Lung microvascular endothelial cell (primary cell): Measurements from ENCODE around the gene TRIM26. TPM values are rescaled to one million over a fixed set of nuclear protein-coding genes. Genes with fewer than 3 reads are reported as not detected.
A peak's percentile ranks its signal among the peaks of the same experiment; 100 is the strongest.
"Not testable (repeated sequence)": the region's sequence is repeated elsewhere in the genome, so short reads cannot be mapped to it uniquely, and the experiment has no call there.

Experiments
- DNase-seq, 2 donors: peaks; one replicate each; pipeline versions ENCODE4 v3.0.0 to v3.0.0-alpha.2; 2010; ENCODE audit warnings: low read depth in 2 of 2
- total RNA-seq: library from RNA; depleted of rRNA; stranded (reverse); fragments of >200 nt; gene quantifications from 2 replicates; pipeline ENCODE4 v1.2.1, GENCODE V29; 2014

The TRIM26 gene, protein sequence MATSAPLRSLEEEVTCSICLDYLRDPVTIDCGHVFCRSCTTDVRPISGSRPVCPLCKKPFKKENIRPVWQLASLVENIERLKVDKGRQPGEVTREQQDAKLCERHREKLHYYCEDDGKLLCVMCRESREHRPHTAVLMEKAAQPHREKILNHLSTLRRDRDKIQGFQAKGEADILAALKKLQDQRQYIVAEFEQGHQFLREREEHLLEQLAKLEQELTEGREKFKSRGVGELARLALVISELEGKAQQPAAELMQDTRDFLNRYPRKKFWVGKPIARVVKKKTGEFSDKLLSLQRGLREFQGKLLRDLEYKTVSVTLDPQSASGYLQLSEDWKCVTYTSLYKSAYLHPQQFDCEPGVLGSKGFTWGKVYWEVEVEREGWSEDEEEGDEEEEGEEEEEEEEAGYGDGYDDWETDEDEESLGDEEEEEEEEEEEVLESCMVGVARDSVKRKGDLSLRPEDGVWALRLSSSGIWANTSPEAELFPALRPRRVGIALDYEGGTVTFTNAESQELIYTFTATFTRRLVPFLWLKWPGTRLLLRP
- 19.4 and 24.2 TPM in 2 replicates for total RNA-seq

DNA sequence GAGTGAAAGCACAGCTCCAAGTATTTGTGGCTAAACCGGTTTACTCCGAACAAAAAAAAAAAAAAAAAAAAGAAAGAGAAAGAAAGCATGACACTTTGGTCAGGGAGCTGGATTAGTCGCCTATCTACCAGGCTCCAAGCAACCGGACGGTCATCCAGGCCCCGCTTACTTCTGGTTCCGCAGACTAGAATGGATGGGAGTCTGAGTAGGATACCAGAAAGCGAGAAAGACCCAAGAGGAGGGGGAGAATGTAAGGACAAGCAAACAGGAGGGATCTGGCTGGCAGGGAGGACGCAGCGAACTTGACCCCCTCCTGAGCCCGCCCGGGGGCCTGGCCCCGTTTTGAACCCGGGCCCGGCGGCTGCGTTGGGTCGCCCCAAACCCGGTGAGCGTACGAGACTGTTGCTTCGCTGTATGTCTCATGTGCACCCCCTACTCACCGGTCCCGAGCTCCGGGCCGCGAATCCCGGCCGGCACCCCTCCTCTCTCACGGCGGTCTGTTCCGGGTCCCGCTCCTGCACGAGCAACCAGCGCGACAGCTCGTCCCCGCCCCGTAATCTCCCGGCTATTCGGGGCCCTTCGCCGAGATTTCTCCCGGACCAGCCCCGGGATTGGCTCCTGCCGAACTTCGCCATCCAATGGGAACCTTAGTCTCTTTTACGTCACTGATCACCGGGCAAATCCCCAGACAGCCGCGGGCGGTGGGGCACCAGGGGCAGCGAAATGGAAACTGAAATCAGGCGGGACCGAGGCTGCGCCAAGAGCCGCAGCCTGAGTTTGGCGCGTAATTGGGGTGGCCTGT is at the start of gene TRIM26:
Gene TRIM26 (minus strand): TSS at position 542 of the 802 bp plus-strand sequence. CDS start 14,303 bp downstream, outside the sequence.
- peak; percentile 97 to 98 for DNase-seq

DNA sequence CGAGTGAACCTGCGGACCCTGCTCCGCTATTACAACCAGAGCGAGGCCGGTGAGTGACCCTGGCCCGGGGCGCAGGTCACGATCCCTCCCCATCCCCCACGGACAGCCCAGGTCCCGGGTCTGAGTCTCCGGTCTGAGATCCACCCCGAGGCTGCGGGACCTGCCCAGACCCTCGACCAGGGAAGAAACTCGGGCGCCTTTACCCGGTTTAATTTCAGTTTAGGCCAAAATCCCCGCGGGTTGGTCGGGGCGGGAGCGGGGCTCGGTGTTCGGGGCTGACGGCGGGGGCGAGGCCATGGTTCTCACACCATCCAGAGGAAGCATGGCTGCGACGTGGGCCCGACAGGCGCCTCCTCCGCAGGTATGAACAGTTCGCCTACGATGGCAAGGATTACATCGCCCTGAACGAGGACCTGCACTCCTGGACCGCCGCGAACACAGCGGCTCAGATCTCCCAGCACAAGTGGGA is 46.9 kb upstream of the TRIM26 start:
- DNase-seq = no peak

- peak; percentile 76 to 77 for DNase-seq
Measured at GRCh38 chr6:30259140-30260035, 46.2 kb upstream of the TRIM26 start.

DNA sequence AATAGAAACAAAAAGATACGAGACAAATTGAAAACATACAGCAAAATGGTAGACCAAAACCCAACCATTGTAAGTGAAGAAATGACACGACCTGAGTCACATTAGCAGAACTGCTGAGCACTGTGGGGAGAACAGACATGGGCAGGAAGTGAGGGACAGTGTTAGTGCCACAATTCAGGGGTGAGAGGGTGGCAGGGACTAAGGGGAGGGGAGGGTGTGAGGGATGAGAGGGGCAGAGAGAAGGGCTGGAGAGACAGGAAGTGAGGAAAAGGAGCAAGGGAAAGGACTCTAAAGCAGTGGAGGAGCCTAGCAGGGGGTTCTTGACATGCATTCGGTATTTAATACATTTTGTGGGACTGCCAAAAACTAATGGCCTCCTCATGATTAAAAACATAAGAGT is 45.0 kb upstream of the TRIM26 start:
- DNase-seq = no peak

- DNase-seq = not testable (repeated sequence)
Measured at GRCh38 chr6:30252417-30252816, 39.2 kb upstream of the TRIM26 start.

- no peak for DNase-seq
Measured at GRCh38 chr6:30244560-30244959, 31.4 kb upstream of the TRIM26 start.

GRCh38 chr6:30238178-30238795 is 25.1 kb upstream of the TRIM26 start:
- peak; percentile 25 to 41 for DNase-seq

DNA sequence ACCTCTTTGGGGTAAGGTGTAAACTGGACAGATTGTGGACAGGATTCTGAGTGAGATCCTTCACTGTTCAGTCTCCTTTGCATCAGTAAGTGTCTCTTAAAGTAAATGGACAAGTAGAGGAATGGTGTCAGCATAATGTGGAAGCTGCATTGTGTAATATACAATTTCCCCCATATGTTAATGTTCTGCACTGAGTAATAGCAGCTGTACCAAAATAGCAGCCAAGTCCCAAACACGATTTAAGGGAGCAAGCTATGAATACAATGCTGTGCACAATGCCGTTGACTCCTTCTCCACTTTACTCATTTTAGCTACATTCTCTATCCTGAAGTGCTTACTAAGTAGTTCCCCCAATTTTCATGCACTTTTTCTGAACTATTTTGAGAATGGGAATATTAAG is 21.1 kb upstream of the TRIM26 start:
- DNase-seq = no peak

GRCh38 chr6:30231067-30231466 is 17.9 kb upstream of the TRIM26 start:
- DNase-seq = no peak

DNA sequence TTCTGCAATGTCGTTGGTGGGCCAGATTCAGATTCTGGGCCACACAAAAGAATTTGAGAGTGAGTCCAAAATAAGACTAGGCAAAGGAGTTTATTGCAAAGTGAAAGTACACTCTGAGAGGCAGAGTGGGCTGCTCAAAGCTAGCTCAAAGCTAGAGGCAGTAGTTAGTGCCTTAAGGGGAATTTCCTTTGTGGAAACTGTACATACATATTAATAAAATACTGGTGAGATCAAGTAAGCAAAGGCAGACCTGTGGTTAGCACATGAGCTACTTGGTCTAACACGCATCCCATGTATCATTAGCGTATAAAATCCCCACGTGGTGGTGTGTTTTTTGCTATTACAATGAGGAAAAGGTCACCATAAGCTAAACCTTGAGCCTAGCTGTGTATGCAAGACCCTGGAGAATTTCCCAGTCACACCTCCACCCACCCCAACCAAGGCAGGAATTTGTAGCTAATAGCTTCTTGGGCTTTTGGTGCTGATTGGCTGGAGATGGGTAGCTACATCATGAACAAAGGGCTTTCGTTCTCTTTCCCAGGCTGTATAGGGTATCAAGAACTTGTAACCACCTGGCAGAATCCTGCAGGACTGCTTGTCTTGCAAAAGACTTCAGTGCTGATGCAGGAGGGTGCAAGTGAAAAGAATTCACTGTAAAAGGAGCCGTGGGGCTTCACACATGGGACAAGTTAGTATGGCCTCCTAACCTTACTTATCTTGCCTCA is 14.7 kb upstream of the TRIM26 start:
- DNase-seq = no peak

GRCh38 chr6:30227242-30227722 is 14.1 kb upstream of the TRIM26 start:
- DNase-seq = no peak

GRCh38 chr6:30223339-30223738 is 10.1 kb upstream of the TRIM26 start:
- no peak for DNase-seq

DNA sequence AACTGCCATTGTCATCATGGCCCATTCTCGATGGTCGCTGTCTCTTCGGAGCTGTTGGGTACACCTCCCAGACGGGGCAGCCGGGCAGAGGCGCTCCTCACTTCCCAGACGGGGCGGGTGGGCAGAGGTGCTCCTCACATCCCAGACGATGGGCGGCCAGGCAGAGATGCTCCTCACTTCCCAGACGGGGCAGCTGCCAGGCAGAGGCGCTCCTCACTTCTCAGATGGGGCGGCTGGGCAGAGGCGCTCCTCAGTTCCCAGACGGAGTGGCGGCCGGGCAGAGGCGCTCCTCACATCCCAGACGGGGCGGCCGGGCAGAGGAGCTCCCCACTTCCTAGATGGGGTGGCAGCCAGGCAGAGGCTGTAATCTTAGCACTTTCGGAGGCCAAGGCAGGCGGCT is 8.8 kb upstream of the TRIM26 start:
- DNase-seq = not testable (repeated sequence)

GRCh38 chr6:30221395-30221794 is 8.2 kb upstream of the TRIM26 start:
- not testable (repeated sequence) for DNase-seq

DNA sequence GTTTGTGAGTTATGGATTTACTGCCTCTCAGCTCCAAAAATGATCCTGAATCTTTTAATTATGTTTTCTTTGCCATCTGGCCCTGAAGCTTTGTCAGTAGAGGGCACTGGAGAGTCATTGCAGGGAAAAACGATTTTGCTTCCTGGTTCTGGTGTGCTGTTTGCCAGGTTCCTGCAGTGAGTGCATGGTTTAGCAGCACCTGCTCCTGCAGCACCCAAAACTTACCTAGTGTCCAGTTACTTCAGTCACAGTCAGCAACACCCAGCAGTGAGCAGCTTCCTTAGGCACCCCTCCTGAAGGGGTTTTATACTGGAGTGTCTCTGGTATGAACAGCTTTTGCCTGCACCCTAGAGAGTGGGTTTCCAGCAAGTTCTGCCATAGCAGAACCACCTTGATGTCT is 6.0 kb upstream of the TRIM26 start:
- peak; percentile 57 to 72 for DNase-seq

GRCh38 chr6:30216096-30216495 is 2.9 kb upstream of the TRIM26 start:
- no peak for DNase-seq

- no peak for DNase-seq
Measured at GRCh38 chr6:30214657-30214982, 1.4 kb upstream of the TRIM26 start.

GRCh38 chr6:30213957-30214656 is 901 bp upstream of the TRIM26 start:
- peak; percentile 86 to 88 for DNase-seq

DNA sequence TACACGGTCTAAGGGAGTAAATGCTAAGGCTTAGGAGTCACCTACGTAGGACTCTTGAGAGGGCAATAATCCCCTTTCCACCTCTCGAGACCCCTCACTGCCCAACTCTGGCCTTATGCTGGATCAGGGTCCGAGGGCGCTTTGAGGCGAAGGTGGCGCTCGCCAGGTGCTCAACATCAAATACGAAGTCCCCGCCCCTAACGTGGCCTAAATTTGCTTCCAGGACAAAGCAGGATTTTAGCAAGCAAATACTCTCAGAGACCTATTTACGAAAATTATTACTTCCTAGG is 406 bp upstream of the TRIM26 start:
- no peak for DNase-seq

GRCh38 chr6:30211899-30212298 is 1.3 kb downstream of the TRIM26 start:
- no peak for DNase-seq
